NCI-H524 treated with DMSO at 0.1 percent for 48 hours (cell line): ENCODE data around the gene NANS.
"Not testable (repeated sequence)": the region's sequence is repeated elsewhere in the genome, so short reads cannot be mapped to it uniquely, and the experiment has no call there.

Source experiments
- DNase-seq: peaks from one replicate; lab custom pipeline; 2025; lab: John Stamatoyannopoulos, UW

The NANS gene

DNA sequence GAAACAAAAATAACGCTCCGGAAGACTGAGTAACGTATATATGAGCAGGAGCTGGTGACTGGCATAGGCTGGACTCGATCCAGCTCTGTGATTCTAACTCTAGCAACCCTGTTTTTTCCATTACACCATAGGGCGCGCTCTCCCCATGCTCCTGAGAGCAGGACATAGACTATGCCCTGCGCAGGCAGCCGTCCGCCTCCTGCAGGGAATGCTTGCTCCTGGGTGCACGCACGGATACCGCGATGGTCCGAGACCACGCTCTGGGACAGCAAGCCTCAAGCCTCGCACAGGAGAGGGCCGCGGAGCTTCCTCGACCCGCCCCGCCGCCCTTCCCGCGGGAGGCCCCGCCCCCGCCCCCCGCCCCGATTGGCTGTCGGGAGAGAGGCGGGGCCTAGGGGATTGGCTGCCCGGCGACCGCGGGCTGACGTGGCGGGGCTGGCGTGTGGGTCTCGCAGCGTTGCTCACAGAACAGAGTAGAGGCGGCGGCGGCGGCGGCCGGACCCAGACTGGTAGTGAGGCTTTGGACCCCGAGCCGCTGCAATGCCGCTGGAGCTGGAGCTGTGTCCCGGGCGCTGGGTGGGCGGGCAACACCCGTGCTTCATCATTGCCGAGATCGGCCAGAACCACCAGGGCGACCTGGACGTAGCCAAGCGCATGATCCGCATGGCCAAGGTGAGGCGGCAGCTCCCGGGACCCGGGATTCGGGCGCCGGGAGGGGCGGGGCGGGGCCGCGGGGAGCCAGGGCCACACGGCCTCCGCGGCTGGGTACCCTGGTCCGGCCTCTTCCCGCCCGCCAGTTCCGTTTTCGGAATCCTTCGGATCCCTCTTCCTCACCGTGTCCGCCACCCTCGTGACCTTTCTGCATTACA, at the start of gene NANS:
TSS of gene NANS (plus strand) at position 464 of the 869 bp plus-strand sequence. CDS start at position 541, 77 bp downstream.
- peak; percentile 93 for DNase-seq

DNA sequence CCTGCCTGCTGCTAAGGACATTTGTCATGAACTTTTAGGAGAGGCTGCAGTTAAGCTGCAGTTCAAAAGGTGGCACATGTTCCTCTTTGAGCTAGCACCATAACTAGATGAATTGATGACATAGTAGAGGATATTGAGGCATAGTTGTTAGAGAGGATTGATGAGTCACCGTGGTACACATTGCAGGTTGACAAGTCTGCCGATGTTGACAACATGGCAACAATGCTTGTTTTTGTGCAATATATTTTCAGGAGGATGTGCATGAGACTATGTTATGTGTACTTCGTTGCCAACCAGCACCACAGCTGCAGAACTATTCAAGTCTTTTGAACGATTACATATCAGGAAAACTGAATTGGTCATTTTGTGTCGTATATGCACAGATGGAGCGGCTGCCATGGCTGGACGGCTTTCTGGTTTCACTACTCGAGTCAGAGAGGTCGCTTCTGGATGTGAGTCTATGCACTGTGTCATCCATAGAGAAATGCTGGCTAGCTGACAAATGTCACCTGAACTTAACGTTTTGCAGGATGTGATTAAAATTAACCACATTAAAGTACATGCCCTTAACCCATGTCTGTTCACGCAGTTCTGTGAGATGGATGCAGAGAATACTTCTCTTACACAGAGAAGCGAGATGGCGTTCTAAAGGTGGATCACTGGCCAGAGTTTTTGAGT, 49.1 kb upstream of the NANS start:
- DNase-seq: no peak

DNA sequence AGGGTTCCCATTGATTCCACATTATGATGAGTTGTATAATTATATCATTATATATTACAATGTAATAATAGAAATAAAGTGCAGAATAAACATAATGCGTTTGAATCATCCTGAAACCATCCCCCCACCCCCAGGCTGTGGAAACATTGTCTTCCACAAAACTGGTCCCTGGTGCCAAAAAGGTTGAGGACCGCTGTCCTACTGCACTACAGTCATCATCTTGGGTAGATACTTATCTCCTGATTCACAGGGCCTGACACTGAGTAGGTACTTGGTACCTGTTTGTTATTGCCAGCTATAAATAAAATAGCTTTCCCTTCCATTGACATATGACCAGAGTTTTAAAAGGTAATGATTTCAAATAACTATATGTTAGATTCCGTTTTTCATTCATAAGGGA, 47.8 kb upstream of the NANS start:
- no peak for DNase-seq

GRCh38 chr9:98009437-98009836, 47.1 kb upstream of the NANS start:
- DNase-seq: no peak

- no peak for DNase-seq
Observed at GRCh38 chr9:98009936-98010335, 46.6 kb upstream of the NANS start.

GRCh38 chr9:98010445-98010844, 46.1 kb upstream of the NANS start:
- no peak for DNase-seq

DNA sequence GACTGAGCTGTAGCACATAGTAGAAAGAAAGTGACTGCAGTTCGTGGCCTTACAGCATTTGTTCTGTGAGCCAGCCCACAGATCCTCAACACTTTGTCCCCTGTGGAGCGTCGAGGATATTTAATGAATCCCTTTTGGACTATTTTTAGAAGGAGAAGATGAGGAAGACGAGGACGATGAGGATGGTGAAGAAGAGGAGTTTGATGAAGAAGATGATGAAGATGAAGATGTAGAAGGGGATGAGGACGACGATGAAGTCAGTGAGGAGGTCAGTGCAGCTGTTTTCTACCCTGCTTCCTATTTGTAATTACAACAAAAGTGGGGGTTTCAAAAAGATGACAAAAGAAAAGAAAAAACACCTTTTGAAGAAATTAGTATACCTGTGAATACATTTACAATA, 45.4 kb upstream of the NANS start:
- no peak for DNase-seq

- no peak for DNase-seq
Observed at GRCh38 chr9:98016137-98016680, 40.3 kb upstream of the NANS start.

DNA sequence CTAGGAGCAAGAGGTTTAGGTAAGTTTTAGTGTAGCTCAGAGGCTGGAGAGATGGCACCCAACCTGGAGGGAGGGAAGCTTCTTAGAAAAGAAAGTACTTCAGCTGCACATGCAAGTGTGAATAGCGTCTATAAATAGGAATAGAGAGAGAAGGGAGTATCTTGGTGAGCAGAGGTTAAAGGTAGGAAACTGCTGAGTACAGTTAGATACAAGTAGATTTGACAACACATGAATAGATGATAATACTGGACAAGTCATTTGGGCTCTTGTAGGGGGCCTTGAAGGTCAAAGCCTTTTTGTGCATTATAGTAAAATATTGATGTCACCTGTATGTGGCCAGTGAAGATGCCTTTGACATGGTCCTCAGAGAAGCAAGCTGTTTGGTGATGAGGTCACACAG, 39.2 kb upstream of the NANS start:
- no peak for DNase-seq

DNA sequence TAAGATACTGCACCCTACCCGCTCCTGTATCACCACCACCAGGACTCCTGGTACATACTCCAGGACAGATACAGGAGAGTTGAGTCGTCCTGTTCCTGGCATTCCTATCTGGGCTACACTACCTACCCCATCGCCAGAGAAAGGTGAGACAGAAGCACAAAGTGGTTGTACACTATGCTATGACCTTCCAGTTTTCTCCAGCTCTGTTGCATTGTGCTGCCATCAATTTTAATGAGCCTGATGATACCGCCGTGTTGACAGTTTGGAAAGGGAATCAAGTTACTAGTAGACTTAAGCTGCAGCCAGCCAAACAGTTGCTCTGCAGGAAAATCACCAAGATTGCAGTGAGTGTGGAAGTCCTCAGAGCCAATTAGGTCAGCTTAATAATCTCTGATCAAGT, 38.2 kb upstream of the NANS start:
- peak; percentile 94 for DNase-seq

- no peak for DNase-seq
Observed at GRCh38 chr9:98019098-98019497, 37.4 kb upstream of the NANS start.

- DNase-seq: not testable (repeated sequence)
Observed at GRCh38 chr9:98019869-98020268, 36.7 kb upstream of the NANS start.

- DNase-seq: no peak
Observed at GRCh38 chr9:98020476-98021145, 35.9 kb upstream of the NANS start.

GRCh38 chr9:98021306-98022040, 35.1 kb upstream of the NANS start:
- DNase-seq: no peak

DNA sequence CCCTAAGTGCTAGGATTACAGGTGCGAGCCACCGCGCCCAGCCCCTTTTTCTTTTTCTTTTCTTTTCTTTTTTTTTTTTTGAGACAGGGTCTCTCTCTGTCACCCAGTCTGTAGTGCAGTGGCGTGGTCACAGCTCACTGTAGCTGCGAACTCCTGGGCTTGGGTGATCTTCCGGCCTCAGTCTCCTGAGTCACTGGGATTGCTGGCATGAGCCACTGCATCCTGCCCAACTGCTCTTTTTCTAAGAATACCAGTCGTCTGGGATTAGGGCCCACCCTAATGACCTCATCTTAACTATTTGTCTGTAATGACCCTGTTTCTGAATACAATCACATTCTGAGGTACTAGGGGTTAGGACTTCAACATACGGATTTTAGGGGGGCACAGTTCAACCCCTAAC, 34.1 kb upstream of the NANS start:
- DNase-seq: no peak

GRCh38 chr9:98024702-98025101, 31.8 kb upstream of the NANS start:
- DNase-seq: no peak

GRCh38 chr9:98031169-98031568, 25.4 kb upstream of the NANS start:
- DNase-seq: no peak

- DNase-seq: no peak
Observed at GRCh38 chr9:98031935-98032334, 24.6 kb upstream of the NANS start.

DNA sequence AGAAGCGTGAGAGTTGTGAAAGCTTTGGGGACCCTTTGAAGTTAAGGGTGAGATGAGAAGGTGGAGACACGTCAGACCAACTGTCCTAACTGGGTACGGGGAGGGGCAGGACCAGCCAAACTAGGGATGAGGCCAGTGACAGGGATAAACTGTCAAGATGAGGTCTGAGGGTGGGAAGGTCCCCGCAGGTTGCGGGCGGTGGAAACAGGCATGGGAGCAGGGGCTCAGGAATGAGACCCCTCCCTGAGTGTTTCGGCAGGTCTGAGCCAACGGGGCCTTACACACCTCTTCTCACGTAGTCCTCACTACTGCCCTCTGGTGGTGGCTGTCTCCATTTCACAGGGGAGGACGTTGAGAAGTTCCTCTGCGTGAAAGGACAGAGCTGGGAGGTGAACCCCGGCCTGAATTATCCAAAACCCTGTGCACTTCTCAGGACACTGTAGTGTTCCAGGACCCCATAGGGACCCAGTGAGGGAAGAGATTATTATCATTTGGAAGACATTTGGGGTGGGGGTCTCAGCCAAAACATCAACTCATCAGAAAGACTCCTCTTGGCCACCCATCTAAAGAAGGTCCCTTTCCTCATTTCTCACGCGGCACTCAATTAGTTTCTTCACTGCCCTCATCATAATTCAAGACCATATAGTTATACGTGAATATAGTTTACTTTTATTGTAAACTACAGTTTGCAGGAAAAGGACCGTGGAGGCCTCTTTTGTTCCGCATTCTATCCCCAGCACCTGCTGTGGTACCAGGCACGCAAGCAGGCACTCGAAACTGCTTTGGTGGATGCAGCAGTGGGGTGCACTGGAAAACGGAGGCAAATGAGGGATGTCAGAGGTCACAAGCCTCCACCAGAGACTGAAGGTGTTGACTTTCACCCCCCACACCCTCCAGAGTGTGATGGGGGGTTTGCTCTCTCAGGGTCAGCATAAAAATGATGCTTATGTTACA, 21.7 kb upstream of the NANS start:
- no peak for DNase-seq

- DNase-seq: no peak
Observed at GRCh38 chr9:98037357-98037756, 19.2 kb upstream of the NANS start.

GRCh38 chr9:98038958-98039357, 17.6 kb upstream of the NANS start:
- DNase-seq: no peak
